Sigmoid colon (tissue), 4 donors: ENCODE measurements around the gene RAI2.

Source experiments
- EP300 ChIP-seq, 4 donors: sonication (generic); formaldehyde crosslinking; IDR thresholded peaks; one replicate each; pipeline ENCODE4 v1.6.1; 2017; ENCODE audit warnings: antibody characterized with exemption in 4 of 4
- POLR2A ChIP-seq, 2 donors: fragments of 450-650 bp; IDR thresholded peaks; one replicate each; pipeline ENCODE4 v1.6.1; 2016; ENCODE audit warnings: antibody characterized with exemption in 2 of 2, mild to moderate bottlenecking in 2 of 2, moderate library complexity in 2 of 2
- POLR2AphosphoS5 ChIP-seq, 4 donors: sonication (generic); formaldehyde crosslinking; IDR thresholded peaks; one replicate each; pipeline ENCODE4 v1.6.1; 2017; ENCODE audit warnings: antibody characterized with exemption in 4 of 4
- TF ChIP-seq, protein P1 (sequence below), 4 experiments: fragments of 450-650 bp in 3 of 4; fragments of 200-600 bp in 1 of 4; IDR thresholded peaks; one replicate each; pipeline ENCODE4 v1.5.1; 2016 to 2019; ENCODE audit warnings: antibody characterized with exemption in 4 of 4, mild to moderate bottlenecking in 3 of 4, moderate library complexity in 2 of 4

DNA sequence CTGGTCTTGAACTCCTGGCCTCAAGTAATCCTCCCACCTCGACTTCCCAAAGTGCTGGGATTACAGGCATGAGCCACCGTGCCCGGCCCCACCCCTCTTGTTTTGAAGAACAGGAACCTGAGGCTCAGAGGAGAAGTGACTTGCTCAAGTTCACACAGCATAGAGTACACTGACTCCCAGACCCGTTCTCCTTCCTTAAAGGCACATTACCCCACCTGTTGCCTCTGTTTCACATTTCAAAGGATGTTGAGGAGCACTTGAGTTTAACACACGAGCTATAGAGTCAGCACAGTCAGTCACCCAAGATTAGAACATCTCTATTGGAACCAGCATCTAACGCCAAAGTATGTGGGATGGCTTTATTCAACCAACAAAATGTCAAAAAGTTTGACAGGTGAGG, 51.1 kb downstream of the RAI2 start:
- TF ChIP-seq EP300 (IDR thresholded peaks at IDR 0.05) (no peak), POLR2AphosphoS5 (IDR thresholded peaks at IDR 0.05) (no peak), POLR2A (IDR thresholded peaks at IDR 0.05) (no peak)
- TF ChIP-seq, protein P1, sequence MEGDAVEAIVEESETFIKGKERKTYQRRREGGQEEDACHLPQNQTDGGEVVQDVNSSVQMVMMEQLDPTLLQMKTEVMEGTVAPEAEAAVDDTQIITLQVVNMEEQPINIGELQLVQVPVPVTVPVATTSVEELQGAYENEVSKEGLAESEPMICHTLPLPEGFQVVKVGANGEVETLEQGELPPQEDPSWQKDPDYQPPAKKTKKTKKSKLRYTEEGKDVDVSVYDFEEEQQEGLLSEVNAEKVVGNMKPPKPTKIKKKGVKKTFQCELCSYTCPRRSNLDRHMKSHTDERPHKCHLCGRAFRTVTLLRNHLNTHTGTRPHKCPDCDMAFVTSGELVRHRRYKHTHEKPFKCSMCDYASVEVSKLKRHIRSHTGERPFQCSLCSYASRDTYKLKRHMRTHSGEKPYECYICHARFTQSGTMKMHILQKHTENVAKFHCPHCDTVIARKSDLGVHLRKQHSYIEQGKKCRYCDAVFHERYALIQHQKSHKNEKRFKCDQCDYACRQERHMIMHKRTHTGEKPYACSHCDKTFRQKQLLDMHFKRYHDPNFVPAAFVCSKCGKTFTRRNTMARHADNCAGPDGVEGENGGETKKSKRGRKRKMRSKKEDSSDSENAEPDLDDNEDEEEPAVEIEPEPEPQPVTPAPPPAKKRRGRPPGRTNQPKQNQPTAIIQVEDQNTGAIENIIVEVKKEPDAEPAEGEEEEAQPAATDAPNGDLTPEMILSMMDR (IDR thresholded peaks at IDR 0.05), result no peak
